Measurements from ENCODE around the gene PLEK. TPM values are rescaled to one million over a fixed set of nuclear protein-coding genes. Genes with fewer than 3 reads are reported as not detected.
A peak's percentile ranks its signal among the peaks of the same experiment; 100 is the strongest.

PLEK gene
- total and polyA plus RNA-seq, 9 of the 15 experiments (the other 6 are each of a cell fraction or from before 2014, with no cell fraction given): 0.14 to 1.2 (median 0.36) TPM

GRCh38 chr2:68436270-68436669 lies 71.2 kb downstream of the PLEK start (continued):
- TF ChIP-seq ZNF717 (CRISPR knock-in tag; IDR thresholded peaks at IDR 0.05): no peak
- TF ChIP-seq NBN (IDR thresholded peaks at IDR 0.05; ENCODE audit: low read depth): no peak; the same call in 1 of the 2 replicates
- TF ChIP-seq RCOR1 (IDR thresholded peaks at IDR 0.05; ENCODE audit: borderline replicate concordance in 1 of 2, low read depth in 2 of 2, low read length in 2 of 2): peak in 1 of 2 experiments; percentile 57; a peak in 2 of 4 replicates
- no peak for TF ChIP-seq NR2C1 (IDR thresholded peaks at IDR 0.05)
- no peak for TF ChIP-seq NR2C1 (tag; IDR thresholded peaks at IDR 0.05)
- no peak for TF ChIP-seq AFF1 (IDR thresholded peaks at IDR 0.05; ENCODE audit: low read depth in 1 of 2, partially characterized antibody in 2 of 2)
- no peak for TF ChIP-seq SMARCC2 (IDR thresholded peaks at IDR 0.05; ENCODE audit: low read depth)
- no peak for TF ChIP-seq ZNF830 (CRISPR knock-in tag; IDR thresholded peaks at IDR 0.05)
- no peak for TF ChIP-seq MTA2 (IDR thresholded peaks at IDR 0.05; ENCODE audit: low read depth)
- no peak for TF ChIP-seq ATF3 (IDR thresholded peaks at IDR 0.05)
- TF ChIP-seq ATF3 (CRISPR knock-in tag; conservative IDR thresholded peaks at IDR 0.05): no peak
- TF ChIP-seq RBM14 (IDR thresholded peaks at IDR 0.05; ENCODE audit: borderline replicate concordance, insufficient read depth, low read depth, low read length): no peak
- no peak for TF ChIP-seq ZNF644 (tag; IDR thresholded peaks at IDR 0.05; ENCODE audit: low read depth)
- TF ChIP-seq IRF9 (tag; IDR thresholded peaks at IDR 0.05): no peak
- no peak for TF ChIP-seq ZBTB7A (IDR thresholded peaks at IDR 0.05; ENCODE audit: borderline replicate concordance, control insufficient read depth, low read depth, low read length)
- peak; percentile 65 for TF ChIP-seq L3MBTL2 (IDR thresholded peaks at IDR 0.05)
- peak; percentile 48; the same call in 1 of the 2 replicates for TF ChIP-seq TEAD4 (IDR thresholded peaks at IDR 0.05; ENCODE audit: low read length)
- TF ChIP-seq TEAD4 (CRISPR knock-in tag; IDR thresholded peaks at IDR 0.05; ENCODE audit: borderline replicate concordance): no peak
- no peak for TF ChIP-seq SREBF2 (CRISPR knock-in tag; IDR thresholded peaks at IDR 0.05)
